Suprapubic skin (tissue), 4 donors: ENCODE results near the gene MUC2. TPM values are rescaled to one million over a fixed set of nuclear protein-coding genes. Genes with fewer than 3 reads are reported as not detected.

Experiments used
- DNase-seq, 2 donors: peaks; one replicate each; pipeline ENCODE4 v3.0.0-alpha.2; 2019; ENCODE audit warnings: low spot score in 2 of 2
- H3K27ac ChIP-seq: fragments of 200-600 bp; sonication (generic); one replicate; pipeline ENCODE4 v1.5.1; 2019
- H3K27me3 ChIP-seq: fragments of 200-600 bp; sonication (generic); one replicate; pipeline ENCODE4 v1.5.1; 2019
- H3K36me3 ChIP-seq: fragments of 200-600 bp; sonication (generic); one replicate; pipeline ENCODE4 v1.5.1; 2019
- H3K4me1 ChIP-seq: fragments of 200-600 bp; sonication (generic); one replicate; pipeline ENCODE4 v1.5.1; 2019
- H3K4me3 ChIP-seq: fragments of 200-600 bp; sonication (generic); one replicate; pipeline ENCODE4 v1.5.1; 2019; ENCODE audit warnings: mild to moderate bottlenecking
- H3K9me3 ChIP-seq: fragments of 200-600 bp; sonication (generic); one replicate; pipeline ENCODE4 v1.5.1; 2019
- CTCF ChIP-seq, 2 donors: fragments of 200-600 bp in 1 of 2; fragments of 450-650 bp in 1 of 2; sonication (generic) in 1 of 2; IDR thresholded peaks; one replicate each; pipeline ENCODE4 v1.5.1; 2016 to 2019; ENCODE audit warnings: antibody characterized with exemption in 2 of 2, mild to moderate bottlenecking in 1 of 2, moderate library complexity in 1 of 2
- EP300 ChIP-seq: sonication (generic); formaldehyde crosslinking; IDR thresholded peaks from one replicate; pipeline ENCODE4 v1.6.1; 2017; ENCODE audit warnings: antibody characterized with exemption
- POLR2A ChIP-seq, 2 donors: fragments of 450-650 bp; IDR thresholded peaks; one replicate each; pipeline ENCODE4 v1.6.1; 2017; ENCODE audit warnings: antibody characterized with exemption in 2 of 2, mild to moderate bottlenecking in 2 of 2, moderate library complexity in 2 of 2
- POLR2AphosphoS5 ChIP-seq, 3 donors: sonication (generic); formaldehyde crosslinking; IDR thresholded peaks; one replicate each; pipeline ENCODE4 v1.6.1; 2017; ENCODE audit warnings: antibody characterized with exemption in 3 of 3
- WGBS: methylation state at CpG from one replicate; pipeline ENCODE4 v1.1.5; 2018; 5-methylcytosine and 5-hydroxymethylcytosine counted together
- total RNA-seq, 4 donors: library from RNA; depleted of rRNA; stranded (reverse); fragments of >200 nt; gene quantifications; one replicate each; pipeline ENCODE4 v1.1.0, GENCODE V29; 2016

Gene MUC2
- total RNA-seq, 4 donors from 2014 or later, result 0.05 to 0.17 (median 0.12) TPM

- no peaks in the 10 kb centered on the region for H3K36me3 ChIP-seq
- WGBS, result 60% methylated on average over 13 of the region's 16 CpGs
- no peak overlapping the region for H3K27ac ChIP-seq
- H3K4me1 ChIP-seq, result no peaks in the 10 kb centered on the region
- peaks cover 30% of the 10 kb centered on the region for H3K27me3 ChIP-seq
- TF ChIP-seq CTCF (IDR thresholded peaks at IDR 0.05) (no peak), POLR2AphosphoS5 (IDR thresholded peaks at IDR 0.05) (no peak), EP300 (no peak), POLR2A (IDR thresholded peaks at IDR 0.05) (no peak)
- DNase-seq, result no peak
- no peaks in the 10 kb centered on the region for H3K9me3 ChIP-seq
- no peak overlapping the region for H3K4me3 ChIP-seq
These were observed 44.6 kb upstream of the MUC2 start for GRCh38 chr11:1030086-1030485.

GRCh38 chr11:1030556-1030955, 44.1 kb upstream of the MUC2 start:
- TF ChIP-seq POLR2A (IDR thresholded peaks at IDR 0.05) (no peak), POLR2AphosphoS5 (IDR thresholded peaks at IDR 0.05) (no peak), CTCF (IDR thresholded peaks at IDR 0.05) (no peak), EP300 (no peak)
- H3K36me3 ChIP-seq, result no peaks in the 10 kb centered on the region
- no peaks in the 10 kb centered on the region for H3K9me3 ChIP-seq
- WGBS, result no CpG with 5 or more reads among the region's 20 CpGs
- no peaks in the 10 kb centered on the region for H3K4me1 ChIP-seq
- H3K4me3 ChIP-seq, result no peak overlapping the region
- H3K27me3 ChIP-seq, result peaks cover 35% of the 10 kb centered on the region
- no peak overlapping the region for H3K27ac ChIP-seq
- DNase-seq, result no peak

GRCh38 chr11:1031121-1031899, 43.4 kb upstream of the MUC2 start:
- Histone ChIP-seq H3K4me1 (no peaks in the 10 kb centered on the region), H3K36me3 (no peaks in the 10 kb centered on the region), H3K9me3 (no peaks in the 10 kb centered on the region), H3K27ac (no peak overlapping the region), H3K27me3 (peaks cover 42% of the 10 kb centered on the region), H3K4me3 (no peak overlapping the region)
- no peak for DNase-seq
- TF ChIP-seq CTCF (IDR thresholded peaks at IDR 0.05), result no peak
- no peak for TF ChIP-seq POLR2A (IDR thresholded peaks at IDR 0.05)
- TF ChIP-seq EP300, result no peak
- no peak for TF ChIP-seq POLR2AphosphoS5 (IDR thresholded peaks at IDR 0.05)
- WGBS, result 86% methylated on average over 11 of the region's 30 CpGs

GRCh38 chr11:1032310-1032891, 42.3 kb upstream of the MUC2 start:
- DNase-seq, result no peak
- H3K27me3 ChIP-seq, result peaks cover 53% of the 10 kb centered on the region
- no peak overlapping the region for H3K27ac ChIP-seq

More at GRCh38 chr11:1032310-1032891, 42.3 kb upstream of the MUC2 start:
- Histone ChIP-seq H3K36me3 (no peaks in the 10 kb centered on the region), H3K9me3 (no peaks in the 10 kb centered on the region), H3K4me1 (no peaks in the 10 kb centered on the region), H3K4me3 (no peak overlapping the region)
- 93% methylated on average over 12 of the region's 12 CpGs for WGBS
- TF ChIP-seq EP300 (no peak), POLR2AphosphoS5 (IDR thresholded peaks at IDR 0.05) (no peak), CTCF (IDR thresholded peaks at IDR 0.05) (no peak), POLR2A (IDR thresholded peaks at IDR 0.05) (no peak)
